Ishikawa (cell line): Measurements from ENCODE around the gene SYNE1.

Experiments used
- CEBPB ChIP-seq: IDR thresholded peaks from 2 replicates; pipeline ENCODE4 v1.6.1; 2012
- EGR1 ChIP-seq: IDR thresholded peaks from 2 replicates; pipeline ENCODE4 v1.6.1; 2012
- EP300 ChIP-seq: IDR thresholded peaks from 2 replicates; pipeline ENCODE4 v1.6.1; 2012; ENCODE audit warnings: borderline replicate concordance
- FOXM1 ChIP-seq: IDR thresholded peaks from 2 replicates; pipeline ENCODE4 v1.6.1; 2012; ENCODE audit warnings: low read depth, borderline replicate concordance
- NFIC ChIP-seq: IDR thresholded peaks from 2 replicates; pipeline ENCODE4 v1.6.1; 2012
- RAD21 ChIP-seq: IDR thresholded peaks from 2 replicates; pipeline ENCODE4 v1.6.1; 2012; ENCODE audit warnings: low read depth
- TAF1 ChIP-seq: IDR thresholded peaks from 2 replicates; pipeline ENCODE4 v1.6.1; 2012; ENCODE audit warnings: low read depth, mild to moderate bottlenecking
- TCF12 ChIP-seq: IDR thresholded peaks from 2 replicates; pipeline ENCODE4 v1.6.1; 2012; ENCODE audit warnings: low read depth
- YY1 ChIP-seq: IDR thresholded peaks from 2 replicates; pipeline ENCODE4 v1.6.1; 2012; ENCODE audit warnings: low read depth
- ZBTB7A ChIP-seq: IDR thresholded peaks from 2 replicates; pipeline ENCODE4 v1.6.1; 2012; ENCODE audit warnings: low read depth
- TF ChIP-seq, protein P1 (sequence below): IDR thresholded peaks from 2 replicates; pipeline ENCODE4 v1.6.1; 2012; ENCODE audit warnings: low read depth, mild to moderate bottlenecking
- TF ChIP-seq, protein P2 (sequence below): IDR thresholded peaks from 2 replicates; pipeline ENCODE4 v1.6.1; 2012

DNA sequence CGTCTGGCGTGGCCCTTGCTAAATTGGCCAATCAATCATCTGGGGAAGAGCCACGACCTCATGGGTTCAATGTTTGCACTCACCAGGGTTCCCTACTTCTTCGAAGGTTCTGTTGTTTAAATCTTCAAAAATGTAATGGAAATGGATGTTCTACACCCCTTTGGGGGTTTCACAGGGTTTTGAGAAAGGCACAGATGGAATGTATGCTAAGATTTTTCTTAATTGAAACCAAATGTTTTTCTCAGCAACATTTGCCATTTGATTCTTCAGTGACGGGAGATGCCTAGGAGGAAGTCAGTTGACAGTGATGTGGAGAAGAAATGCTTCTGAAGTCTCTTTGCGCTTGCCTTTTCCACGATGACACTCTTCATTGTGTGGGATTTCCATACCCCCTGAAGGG is 517.3 kb downstream of the SYNE1 start:
- TF ChIP-seq FOXM1 (no peak), EP300 (no peak), YY1 (no peak), ZBTB7A (no peak), CEBPB (no peak), TAF1 (no peak), RAD21 (no peak), NFIC (no peak), EGR1 (no peak), TCF12 (no peak)
- TF ChIP-seq, protein P1, sequence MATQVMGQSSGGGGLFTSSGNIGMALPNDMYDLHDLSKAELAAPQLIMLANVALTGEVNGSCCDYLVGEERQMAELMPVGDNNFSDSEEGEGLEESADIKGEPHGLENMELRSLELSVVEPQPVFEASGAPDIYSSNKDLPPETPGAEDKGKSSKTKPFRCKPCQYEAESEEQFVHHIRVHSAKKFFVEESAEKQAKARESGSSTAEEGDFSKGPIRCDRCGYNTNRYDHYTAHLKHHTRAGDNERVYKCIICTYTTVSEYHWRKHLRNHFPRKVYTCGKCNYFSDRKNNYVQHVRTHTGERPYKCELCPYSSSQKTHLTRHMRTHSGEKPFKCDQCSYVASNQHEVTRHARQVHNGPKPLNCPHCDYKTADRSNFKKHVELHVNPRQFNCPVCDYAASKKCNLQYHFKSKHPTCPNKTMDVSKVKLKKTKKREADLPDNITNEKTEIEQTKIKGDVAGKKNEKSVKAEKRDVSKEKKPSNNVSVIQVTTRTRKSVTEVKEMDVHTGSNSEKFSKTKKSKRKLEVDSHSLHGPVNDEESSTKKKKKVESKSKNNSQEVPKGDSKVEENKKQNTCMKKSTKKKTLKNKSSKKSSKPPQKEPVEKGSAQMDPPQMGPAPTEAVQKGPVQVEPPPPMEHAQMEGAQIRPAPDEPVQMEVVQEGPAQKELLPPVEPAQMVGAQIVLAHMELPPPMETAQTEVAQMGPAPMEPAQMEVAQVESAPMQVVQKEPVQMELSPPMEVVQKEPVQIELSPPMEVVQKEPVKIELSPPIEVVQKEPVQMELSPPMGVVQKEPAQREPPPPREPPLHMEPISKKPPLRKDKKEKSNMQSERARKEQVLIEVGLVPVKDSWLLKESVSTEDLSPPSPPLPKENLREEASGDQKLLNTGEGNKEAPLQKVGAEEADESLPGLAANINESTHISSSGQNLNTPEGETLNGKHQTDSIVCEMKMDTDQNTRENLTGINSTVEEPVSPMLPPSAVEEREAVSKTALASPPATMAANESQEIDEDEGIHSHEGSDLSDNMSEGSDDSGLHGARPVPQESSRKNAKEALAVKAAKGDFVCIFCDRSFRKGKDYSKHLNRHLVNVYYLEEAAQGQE = no peak
- TF ChIP-seq, protein P2, sequence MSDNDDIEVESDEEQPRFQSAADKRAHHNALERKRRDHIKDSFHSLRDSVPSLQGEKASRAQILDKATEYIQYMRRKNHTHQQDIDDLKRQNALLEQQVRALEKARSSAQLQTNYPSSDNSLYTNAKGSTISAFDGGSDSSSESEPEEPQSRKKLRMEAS = no peak
